ENCODE data around the gene ARHGAP26.

The ARHGAP26 gene

DNA sequence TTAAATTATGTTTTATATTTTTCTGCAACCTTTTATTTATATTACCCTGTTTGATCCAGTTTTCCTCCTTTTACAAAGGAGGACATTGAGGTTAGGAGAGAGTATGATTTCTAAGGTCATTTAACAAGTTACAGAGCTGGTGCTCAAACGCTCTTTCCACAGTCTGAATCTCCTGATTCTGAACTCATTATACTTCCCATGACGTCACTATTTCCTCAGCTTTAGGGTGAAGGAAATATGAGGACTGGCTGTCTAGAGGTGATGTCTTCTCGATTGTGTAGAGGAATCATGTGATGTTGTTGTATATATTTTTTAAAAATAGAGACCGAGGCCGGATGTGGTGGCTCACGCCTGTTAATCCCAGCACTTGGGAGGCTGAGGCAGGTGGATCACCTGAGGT lies 140.0 kb downstream of the ARHGAP26 start:
- TF ChIP-seq, protein P1, sequence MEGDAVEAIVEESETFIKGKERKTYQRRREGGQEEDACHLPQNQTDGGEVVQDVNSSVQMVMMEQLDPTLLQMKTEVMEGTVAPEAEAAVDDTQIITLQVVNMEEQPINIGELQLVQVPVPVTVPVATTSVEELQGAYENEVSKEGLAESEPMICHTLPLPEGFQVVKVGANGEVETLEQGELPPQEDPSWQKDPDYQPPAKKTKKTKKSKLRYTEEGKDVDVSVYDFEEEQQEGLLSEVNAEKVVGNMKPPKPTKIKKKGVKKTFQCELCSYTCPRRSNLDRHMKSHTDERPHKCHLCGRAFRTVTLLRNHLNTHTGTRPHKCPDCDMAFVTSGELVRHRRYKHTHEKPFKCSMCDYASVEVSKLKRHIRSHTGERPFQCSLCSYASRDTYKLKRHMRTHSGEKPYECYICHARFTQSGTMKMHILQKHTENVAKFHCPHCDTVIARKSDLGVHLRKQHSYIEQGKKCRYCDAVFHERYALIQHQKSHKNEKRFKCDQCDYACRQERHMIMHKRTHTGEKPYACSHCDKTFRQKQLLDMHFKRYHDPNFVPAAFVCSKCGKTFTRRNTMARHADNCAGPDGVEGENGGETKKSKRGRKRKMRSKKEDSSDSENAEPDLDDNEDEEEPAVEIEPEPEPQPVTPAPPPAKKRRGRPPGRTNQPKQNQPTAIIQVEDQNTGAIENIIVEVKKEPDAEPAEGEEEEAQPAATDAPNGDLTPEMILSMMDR (IDR thresholded peaks at IDR 0.05) = no peak

DNA sequence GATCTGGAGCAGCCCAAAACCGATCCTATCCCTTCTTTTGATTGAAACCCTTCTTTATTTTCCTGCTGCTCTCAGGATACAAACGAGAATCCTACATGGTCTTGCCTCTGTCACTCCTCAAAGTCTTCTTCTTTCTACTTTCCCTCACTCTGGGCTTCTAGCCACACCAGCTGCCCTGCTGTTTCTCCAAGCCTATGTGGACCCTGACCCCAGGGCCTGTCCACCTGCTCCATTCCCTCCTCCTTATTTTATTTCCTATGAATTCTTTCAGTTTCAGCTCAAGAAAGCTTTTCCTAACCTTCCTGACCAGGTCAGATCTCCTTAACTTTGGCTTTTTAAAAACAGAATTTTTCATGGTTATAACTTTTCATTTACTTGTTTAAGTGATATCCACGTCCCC lies 141.0 kb downstream of the ARHGAP26 start:
- TF ChIP-seq, protein P1 (IDR thresholded peaks at IDR 0.05) = no peak

DNA sequence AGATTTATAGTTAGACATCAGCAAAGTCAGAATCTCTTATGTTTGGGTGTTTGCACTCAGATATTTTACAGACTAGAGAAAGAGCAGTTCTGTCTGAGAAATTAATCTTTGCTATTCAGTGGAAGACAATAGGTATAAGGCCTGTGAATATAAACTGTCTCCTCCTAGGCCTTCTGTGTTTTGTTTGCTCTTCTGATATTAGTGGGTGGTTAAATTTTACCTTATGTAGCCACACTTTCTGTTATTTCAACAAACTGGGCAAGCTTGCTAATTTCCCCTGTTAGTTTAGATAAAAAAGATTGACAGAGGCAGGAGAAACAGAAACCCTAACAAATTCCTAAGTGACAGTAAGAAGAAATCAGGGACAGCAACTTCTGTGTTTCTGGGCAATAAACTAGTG lies 141.6 kb downstream of the ARHGAP26 start:
- TF ChIP-seq, protein P1 (IDR thresholded peaks at IDR 0.05) = no peak

DNA sequence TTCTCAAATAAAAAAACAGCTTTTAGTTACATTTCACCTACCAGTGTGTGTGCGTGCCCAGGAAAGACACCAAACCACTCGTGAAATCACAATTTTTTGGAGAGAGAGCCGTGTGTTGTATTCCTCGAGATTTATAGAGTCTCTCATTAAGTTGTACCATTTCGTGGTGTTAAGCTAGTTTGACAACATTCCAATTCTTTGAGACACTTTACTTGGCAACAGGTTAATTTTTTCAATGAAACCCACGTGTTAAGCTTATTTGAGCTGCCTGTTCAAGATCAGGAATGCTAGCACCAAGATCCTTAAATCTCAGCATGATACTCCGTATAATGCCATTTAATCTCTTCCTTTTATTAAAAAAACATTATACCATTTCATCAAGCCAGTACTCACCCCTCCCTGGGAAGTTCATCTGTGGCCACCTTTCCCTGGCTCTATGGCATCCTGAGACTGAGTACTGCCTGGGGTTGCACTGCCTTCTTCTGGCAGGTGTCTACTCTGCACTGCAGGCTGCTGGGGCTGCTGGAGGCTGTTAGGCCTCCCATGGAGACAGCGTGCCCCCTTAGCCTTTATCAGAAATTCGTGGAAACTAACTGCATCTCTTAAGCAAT lies 143.7 kb downstream of the ARHGAP26 start:
- TF ChIP-seq, protein P1 (IDR thresholded peaks at IDR 0.05) = no peak

DNA sequence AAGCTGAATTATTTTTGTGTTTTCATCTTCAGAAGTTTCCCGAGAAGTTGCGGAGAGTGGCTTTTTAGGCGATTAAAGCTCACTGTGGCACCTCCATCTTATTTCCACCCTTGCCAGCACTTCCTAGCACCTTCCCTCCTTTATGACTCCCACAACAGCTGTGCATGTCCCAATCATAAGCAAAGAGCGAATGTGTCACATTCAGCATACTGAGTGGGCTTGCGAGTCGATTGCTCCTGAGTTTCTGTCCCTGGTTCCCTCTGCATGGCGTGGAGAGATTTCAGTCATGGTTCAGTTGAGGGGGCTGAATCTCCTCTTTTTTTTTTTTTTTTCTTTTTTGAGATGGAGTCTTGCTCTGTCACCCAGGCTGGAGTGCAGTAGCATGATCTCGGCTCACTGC lies 144.9 kb downstream of the ARHGAP26 start:
- TF ChIP-seq, protein P1 (IDR thresholded peaks at IDR 0.05) = no peak

DNA sequence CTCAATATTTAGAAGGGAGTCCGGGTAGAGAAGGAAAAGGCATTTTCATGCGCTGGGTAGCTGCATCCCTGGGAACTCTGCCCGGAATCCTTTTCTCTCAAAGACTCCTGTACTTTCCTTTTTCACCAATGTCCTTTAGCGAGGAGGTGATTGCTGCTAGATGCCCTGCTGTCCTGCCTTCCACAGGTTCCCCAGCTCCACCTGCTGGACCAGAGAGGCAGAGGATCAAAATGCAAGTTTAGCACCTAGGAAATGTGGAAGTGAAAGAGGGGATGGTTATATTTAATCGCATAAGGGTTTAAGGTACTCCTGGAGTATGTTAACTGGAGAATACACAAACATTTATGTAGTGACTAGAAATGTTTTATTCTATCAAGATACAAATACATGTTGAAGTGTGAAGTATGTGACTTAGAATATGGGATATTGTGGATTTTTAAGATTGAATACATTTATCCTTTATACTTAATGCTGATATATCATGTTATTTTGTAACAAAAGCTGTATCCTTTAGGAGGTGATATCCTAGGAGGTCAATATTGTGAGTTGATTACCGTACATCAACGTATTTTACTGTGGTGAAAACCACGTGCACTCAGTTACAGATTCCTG lies 145.7 kb downstream of the ARHGAP26 start:
- TF ChIP-seq, protein P1 (IDR thresholded peaks at IDR 0.05) = peak; percentile 84

DNA sequence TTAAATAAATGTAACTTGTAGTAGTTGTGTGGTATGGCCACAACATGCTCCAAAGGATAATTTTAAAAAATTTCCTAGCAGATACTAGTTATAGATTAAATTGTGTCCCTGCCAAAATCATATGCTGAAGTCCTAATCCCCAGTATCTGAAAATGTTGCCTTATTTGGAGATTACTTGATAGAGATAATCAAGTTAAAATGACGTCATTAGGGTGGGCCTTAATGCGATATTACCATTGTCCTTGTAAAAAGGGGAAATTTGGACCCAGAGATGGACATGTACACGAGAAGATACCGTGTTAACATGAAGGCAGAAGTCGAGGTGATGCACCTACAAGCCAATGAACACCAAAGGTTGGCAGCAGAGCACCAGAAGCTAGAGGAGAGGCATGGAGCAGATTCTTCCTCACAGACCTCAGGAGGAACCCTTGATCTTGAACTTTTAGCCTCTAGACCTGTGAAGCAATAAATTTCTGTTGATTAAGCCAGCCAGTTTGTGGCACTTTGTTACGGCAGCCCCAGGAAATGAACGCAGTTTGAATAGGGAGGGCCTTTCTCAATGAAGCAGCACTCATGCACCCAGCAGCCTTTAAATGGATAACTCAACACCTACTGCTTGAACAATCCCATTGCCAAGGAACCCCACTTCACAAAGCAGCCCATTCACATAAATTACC lies 148.9 kb downstream of the ARHGAP26 start:
- TF ChIP-seq, protein P1 (IDR thresholded peaks at IDR 0.05) = no peak
